Astrocyte (in vitro differentiated cells and primary cell): ENCODE measurements around the gene TBC1D16.

Experiments used
- CTCF ChIP-seq: IDR thresholded peaks from 2 replicates; pipeline ENCODE4 v1.5.1; 2011; ENCODE audit warnings: low read depth, mild to moderate bottlenecking, inconsistent platforms, low read length, moderate library complexity; ENCODE audit not compliant: insufficient read depth
- EZH2 ChIP-seq: IDR thresholded peaks from 2 replicates; pipeline ENCODE4 v1.6.1; 2012; ENCODE audit warnings: mild to moderate bottlenecking, low read length, inconsistent platforms; ENCODE audit not compliant: insufficient read depth

DNA sequence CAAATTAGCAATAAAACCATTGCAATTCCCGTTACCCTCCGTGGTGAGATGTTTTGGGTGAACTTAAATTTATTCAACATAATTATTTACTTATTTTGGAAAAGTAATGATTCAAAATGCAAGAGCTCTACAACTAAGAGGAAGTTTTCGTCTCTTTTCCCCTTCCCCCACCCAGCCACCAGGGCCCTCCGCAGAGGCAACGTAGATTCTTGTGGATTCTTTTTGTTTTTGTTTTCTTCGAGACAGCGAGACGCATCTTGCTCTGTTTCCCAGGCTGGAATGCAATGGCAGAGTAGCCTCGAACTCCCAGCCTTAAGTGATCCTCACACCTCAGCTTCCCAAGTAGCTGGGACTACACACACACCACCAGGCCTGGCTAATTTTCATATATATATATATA is 19.9 kb upstream of the TBC1D16 start:
- no peak for TF ChIP-seq CTCF
- TF ChIP-seq EZH2, result no peak
